PC-3 (cell line): ENCODE results near the gene SYT7. TPM values are rescaled to one million over a fixed set of nuclear protein-coding genes. Genes with fewer than 3 reads are reported as not detected.

Source experiments
- ATAC-seq: fragments of 200-7000 bp; cut with Tn5 transposase; 2 replicates; pipeline ENCODE4 v1.9.1; 2020; ENCODE audit warnings: mild to moderate bottlenecking, moderate library complexity
- BruUV-seq: library from RNA; stranded (reverse); fragments of 400-500 nt; replicated peaks from 2 replicates; lab custom pipeline; 2021; lab: Mats Ljungman, UMichigan
- CTCF ChIA-PET: fragments of 300-600 bp; sonication (Branson Sonifier 250); formaldehyde crosslinking; loops from one replicate; lab custom pipeline; 2022; ENCODE audit warnings: antibody characterized with exemption; lab: Charles Lee
- POLR2A ChIA-PET: fragments of 300-600 bp; sonication (Branson Sonifier 250); formaldehyde crosslinking; loops from one replicate; lab custom pipeline; 2022; ENCODE audit warnings: antibody characterized with exemption; ENCODE audit not compliant: unreplicated experiment; lab: Charles Lee
- DNase-seq: peaks from one replicate; pipeline ENCODE4 v3.0.0-alpha.2; 2015
- H2AFZ ChIP-seq: fragments of 300-600 bp; sonication (generic); 2 replicates; pipeline ENCODE4 v1.6.0; 2016; ENCODE audit warnings: antibody characterized with exemption, low read length
- H3F3A ChIP-seq: fragments of 300-600 bp; sonication (generic); one replicate; pipeline ENCODE4 v1.6.0; 2017; ENCODE audit warnings: antibody characterized with exemption, low read length, control low read depth, mild to moderate bottlenecking; ENCODE audit not compliant: unreplicated experiment
- H3K27ac ChIP-seq: fragments of 300-600 bp; sonication (generic); 2 replicates; pipeline ENCODE4 v1.5.1; 2016; ENCODE audit warnings: mild to moderate bottlenecking, low read length
- H3K27me3 ChIP-seq: fragments of 300-600 bp; sonication (generic); 2 replicates; pipeline ENCODE4 v1.6.1; 2016; ENCODE audit warnings: low read length, mixed read lengths
- H3K36me3 ChIP-seq: fragments of 300-600 bp; sonication (generic); 2 replicates; pipeline ENCODE4 v1.6.1; 2016; ENCODE audit warnings: low read depth, mixed run types, low read length, mixed read lengths
- H3K4me1 ChIP-seq: fragments of 300-600 bp; sonication (generic); 2 replicates; pipeline ENCODE4 v1.5.1; 2016; ENCODE audit warnings: low read length; ENCODE audit not compliant: insufficient read depth
- H3K4me2 ChIP-seq: fragments of 300-600 bp; sonication (generic); 2 replicates; pipeline ENCODE4 v1.6.0; 2016; ENCODE audit warnings: low read length
- H3K4me3 ChIP-seq: fragments of 300-600 bp; sonication (generic); 2 replicates; pipeline ENCODE4 v1.5.1; 2016; ENCODE audit warnings: mild to moderate bottlenecking, low read length, mixed read lengths
- H3K79me2 ChIP-seq: fragments of 300-600 bp; sonication (generic); 2 replicates; pipeline ENCODE4 v1.6.1; 2017; ENCODE audit warnings: low read length, mixed read lengths
- H3K9ac ChIP-seq: fragments of 300-600 bp; sonication (generic); 2 replicates; pipeline ENCODE4 v1.6.0; 2016; ENCODE audit warnings: mild to moderate bottlenecking, low read length
- H3K9me2 ChIP-seq: fragments of 300-600 bp; sonication (generic); replicated peaks from 2 replicates; pipeline ENCODE4 v1.6.1; 2016; ENCODE audit warnings: mixed run types, low read length, mixed read lengths
- H3K9me3 ChIP-seq: fragments of 300-600 bp; sonication (generic); 2 replicates; pipeline ENCODE4 v1.6.1; 2016; ENCODE audit warnings: low read length, mixed read lengths
- H4K20me1 ChIP-seq: fragments of 300-600 bp; sonication (generic); 2 replicates; pipeline ENCODE4 v1.6.1; 2016; ENCODE audit warnings: low read length, mixed read lengths
- EZH2 ChIP-seq: fragments of 300-600 bp; sonication (generic); IDR thresholded peaks from one replicate; pipeline ENCODE4 v1.6.1; 2017; ENCODE audit warnings: antibody characterized with exemption, mild to moderate bottlenecking, low read length; ENCODE audit not compliant: unreplicated experiment
- EZH2phosphoT487 ChIP-seq: fragments of 300-600 bp; sonication (generic); IDR thresholded peaks from 2 replicates; pipeline ENCODE4 v1.6.1; 2018; ENCODE audit warnings: mild to moderate bottlenecking, antibody characterized with exemption, low read length, borderline replicate concordance
- intact Hi-C: fragments of 100-400 bp; cut with micrococcal nuclease; formaldehyde crosslinking; loops from 2 replicates; pipeline ENCODE4 v1.9.0; 2023
- total RNA-seq: library from RNA; depleted of rRNA; stranded (reverse); fragments of >200 nt; gene quantifications from 2 replicates; pipeline ENCODE4 v1.2.3, GENCODE V29; 2014
- TF ChIP-seq, protein P1 (sequence below): fragments of 300-600 bp; sonication (generic); conservative IDR thresholded peaks from 2 replicates; pipeline ENCODE4 v1.5.1; 2017; ENCODE audit warnings: antibody characterized with exemption, low read depth, mild to moderate bottlenecking, low read length

SYT7 gene
- total RNA-seq, 1 experiment from 2014 or later: 23.2 TPM

DNA sequence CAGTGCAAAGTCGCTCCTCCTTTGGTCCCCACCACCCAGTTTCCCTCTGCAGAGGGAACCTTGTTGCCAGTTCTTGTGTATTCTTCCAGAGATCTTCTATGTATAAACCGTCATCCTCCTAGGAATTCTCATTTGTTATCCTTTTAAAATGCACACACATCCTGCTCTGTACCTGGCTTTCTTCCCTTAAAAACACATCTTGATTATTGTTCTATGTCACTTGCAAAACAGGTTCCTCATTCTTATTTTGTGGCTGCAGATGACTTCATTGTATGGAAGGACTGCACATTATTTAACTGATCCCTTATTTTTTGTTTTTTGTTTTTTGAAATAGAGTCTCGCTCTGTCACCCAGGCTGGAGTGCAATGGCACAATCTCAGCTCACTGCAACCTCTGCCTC is 26.6 kb upstream of the SYT7 start:
- intact Hi-C loops: no loop called here

DNA sequence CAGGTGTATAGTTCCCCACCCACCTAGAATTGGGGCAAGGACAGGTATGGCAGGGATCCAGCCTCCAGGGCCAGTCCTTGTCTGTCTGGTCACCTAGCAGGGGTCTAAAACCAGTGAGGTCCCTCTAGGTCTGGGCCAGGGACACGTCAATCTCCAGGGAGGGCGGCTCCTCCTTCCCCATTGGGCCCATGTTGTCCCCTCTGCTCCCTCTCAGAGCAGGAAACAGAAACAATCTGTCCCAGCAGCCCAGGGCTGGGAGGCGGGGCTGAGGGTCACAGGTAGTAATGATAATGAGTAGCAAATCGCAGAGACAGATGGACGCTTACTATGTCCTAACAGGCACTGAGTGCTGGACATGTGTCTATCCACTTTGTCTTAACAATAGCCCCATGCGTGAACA is 22.8 kb upstream of the SYT7 start:
- no peak for ATAC-seq

More for the DNA sequence above, 26.6 kb upstream of the SYT7 start:
- Histone ChIP-seq H3K4me3 (no peak overlapping the region), H3K27ac (no peak overlapping the region), H3K9me3 (no peaks in the 10 kb centered on the region), H4K20me1 (no peaks in the 10 kb centered on the region), H2AFZ (no peak overlapping the region), H3F3A (no peaks in the 10 kb centered on the region), H3K4me2 (peak overlapping the region; percentile 12; the same call in 1 of the 2 replicates), H3K79me2 (no peaks in the 10 kb centered on the region), H3K36me3 (no peaks in the 10 kb centered on the region), H3K9ac (no peak overlapping the region), H3K9me2 (no peaks in the 10 kb centered on the region), H3K27me3 (no peaks in the 10 kb centered on the region), H3K4me1 (peaks cover 50% of the 10 kb centered on the region)
- peak; percentile 62 for DNase-seq
- CTCF ChIA-PET: no interaction called here
- TF ChIP-seq EZH2phosphoT487 (no peak), EZH2 (no peak)
- TF ChIP-seq, protein P1, sequence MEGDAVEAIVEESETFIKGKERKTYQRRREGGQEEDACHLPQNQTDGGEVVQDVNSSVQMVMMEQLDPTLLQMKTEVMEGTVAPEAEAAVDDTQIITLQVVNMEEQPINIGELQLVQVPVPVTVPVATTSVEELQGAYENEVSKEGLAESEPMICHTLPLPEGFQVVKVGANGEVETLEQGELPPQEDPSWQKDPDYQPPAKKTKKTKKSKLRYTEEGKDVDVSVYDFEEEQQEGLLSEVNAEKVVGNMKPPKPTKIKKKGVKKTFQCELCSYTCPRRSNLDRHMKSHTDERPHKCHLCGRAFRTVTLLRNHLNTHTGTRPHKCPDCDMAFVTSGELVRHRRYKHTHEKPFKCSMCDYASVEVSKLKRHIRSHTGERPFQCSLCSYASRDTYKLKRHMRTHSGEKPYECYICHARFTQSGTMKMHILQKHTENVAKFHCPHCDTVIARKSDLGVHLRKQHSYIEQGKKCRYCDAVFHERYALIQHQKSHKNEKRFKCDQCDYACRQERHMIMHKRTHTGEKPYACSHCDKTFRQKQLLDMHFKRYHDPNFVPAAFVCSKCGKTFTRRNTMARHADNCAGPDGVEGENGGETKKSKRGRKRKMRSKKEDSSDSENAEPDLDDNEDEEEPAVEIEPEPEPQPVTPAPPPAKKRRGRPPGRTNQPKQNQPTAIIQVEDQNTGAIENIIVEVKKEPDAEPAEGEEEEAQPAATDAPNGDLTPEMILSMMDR: no peak
- no peak for ATAC-seq
- BruUV-seq: no TSS peak
- POLR2A ChIA-PET: interaction anchor here (0.6 kb wide), 1 partner anchor 19 kb away, joined by 3 read pairs; no protein-coding TSS in a partner anchor

More for the DNA sequence above, 22.8 kb upstream of the SYT7 start:
- TF ChIP-seq EZH2 (no peak), EZH2phosphoT487 (no peak)
- TF ChIP-seq, protein P1: no peak
- Histone ChIP-seq H3F3A (no peaks in the 10 kb centered on the region), H3K9me3 (no peaks in the 10 kb centered on the region), H3K9ac (no peak overlapping the region), H3K27ac (no peak overlapping the region), H3K4me2 (peak overlapping the region; percentile 75), H3K27me3 (no peaks in the 10 kb centered on the region), H3K36me3 (no peaks in the 10 kb centered on the region), H3K4me1 (peaks cover 52% of the 10 kb centered on the region), H3K79me2 (no peaks in the 10 kb centered on the region), H4K20me1 (no peaks in the 10 kb centered on the region), H2AFZ (peak overlapping the region; percentile 44; the same call in 1 of the 2 replicates), H3K9me2 (no peaks in the 10 kb centered on the region), H3K4me3 (peak overlapping the region; percentile 2; the same call in 1 of the 2 replicates)
- DNase-seq: no peak
- TSS peak; percentile 54 for BruUV-seq
- CTCF ChIA-PET: no interaction called here
- intact Hi-C loops: no loop called here
- POLR2A ChIA-PET: no interaction called here
